IPS-18a (cell line): ENCODE data around the gene MAP2.

ENCODE experiments used
- H3K27ac ChIP-seq: one replicate; pipeline ENCODE4 v1.5.1; 2013; ENCODE audit warnings: low read length
- H3K27me3 ChIP-seq: one replicate; pipeline ENCODE4 v1.6.1; 2013; ENCODE audit warnings: mild to moderate bottlenecking, low read length; ENCODE audit not compliant: control insufficient read depth, insufficient read depth
- H3K36me3 ChIP-seq: one replicate; pipeline ENCODE4 v1.6.1; 2013; ENCODE audit warnings: low read depth, low read length; ENCODE audit not compliant: control insufficient read depth
- H3K4me1 ChIP-seq: one replicate; pipeline ENCODE4 v1.6.1; 2013; ENCODE audit warnings: low read depth, low read length; ENCODE audit not compliant: control insufficient read depth
- H3K4me3 ChIP-seq: one replicate; pipeline ENCODE4 v1.5.1; 2013; ENCODE audit warnings: low read length
- H3K9ac ChIP-seq: one replicate; pipeline ENCODE4 v1.6.1; 2013; ENCODE audit warnings: mild to moderate bottlenecking, low read length, moderate library complexity
- H3K9me3 ChIP-seq: one replicate; pipeline ENCODE4 v1.6.1; 2013; ENCODE audit warnings: low read depth, low read length; ENCODE audit not compliant: control insufficient read depth

Gene MAP2

DNA sequence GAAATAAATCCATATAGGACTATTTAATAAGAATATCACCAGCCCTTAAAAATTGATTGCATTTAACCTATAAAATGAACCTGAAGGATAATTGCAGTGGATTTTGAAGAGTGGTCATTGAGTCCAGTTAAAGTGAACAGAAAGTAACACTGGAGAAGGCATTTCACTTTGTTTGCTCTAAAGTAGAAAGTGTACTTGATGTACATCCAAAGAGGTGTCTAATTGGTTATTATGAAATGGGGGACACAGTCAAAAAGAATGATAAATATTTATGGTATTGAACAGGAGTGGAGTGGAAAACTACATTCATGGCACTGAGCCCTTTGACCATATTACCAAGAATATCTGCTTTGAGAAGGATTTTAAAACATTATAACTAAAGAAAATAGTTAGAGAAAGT is 28.2 kb upstream of the MAP2 start:
- Histone ChIP-seq H3K36me3 (no peaks in the 10 kb centered on the region), H3K27me3 (no peaks in the 10 kb centered on the region), H3K27ac (no peak overlapping the region), H3K4me3 (no peak overlapping the region), H3K9me3 (no peaks in the 10 kb centered on the region), H3K4me1 (no peaks in the 10 kb centered on the region), H3K9ac (no peak overlapping the region)

DNA sequence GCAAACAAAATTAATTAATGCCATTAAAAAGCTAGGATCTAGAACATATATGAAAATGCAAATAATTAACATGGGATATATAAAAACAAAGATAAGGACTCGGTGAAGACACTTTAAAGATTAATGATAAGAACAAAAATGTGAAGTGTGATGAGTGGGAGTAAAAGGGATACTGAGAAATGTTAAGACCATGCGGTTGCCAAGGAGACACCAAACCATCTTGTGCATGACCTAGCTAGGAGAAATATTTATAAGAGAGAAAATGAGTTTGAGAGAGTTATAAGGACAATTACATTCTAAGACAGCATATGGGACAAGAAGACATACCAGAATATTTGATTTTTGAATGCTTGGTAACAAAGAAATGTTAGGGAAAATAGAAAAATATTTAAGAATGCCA is 25.4 kb upstream of the MAP2 start:
- Histone ChIP-seq H3K4me3 (no peak overlapping the region), H3K27ac (no peak overlapping the region), H3K27me3 (no peaks in the 10 kb centered on the region), H3K9ac (no peak overlapping the region), H3K9me3 (no peaks in the 10 kb centered on the region), H3K4me1 (no peaks in the 10 kb centered on the region), H3K36me3 (no peaks in the 10 kb centered on the region)

DNA sequence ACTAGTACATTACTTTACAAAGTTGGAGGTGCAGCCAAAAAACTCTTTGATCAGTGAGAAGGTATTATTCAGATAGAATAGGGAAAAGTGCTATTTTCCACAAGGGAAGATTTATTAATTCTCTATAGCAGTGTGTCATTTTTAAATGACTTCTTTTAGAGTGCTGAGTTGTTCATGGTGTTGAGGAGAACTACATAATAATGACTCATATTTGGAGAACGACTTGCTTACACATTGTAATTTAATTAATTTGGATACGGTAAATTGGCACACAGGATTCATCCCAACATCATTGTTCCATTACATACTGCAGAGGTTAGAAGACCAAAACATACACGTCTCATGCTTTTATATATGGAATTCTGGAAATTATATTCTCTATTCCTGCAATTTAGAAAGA is 22.1 kb upstream of the MAP2 start:
- Histone ChIP-seq H3K9me3 (no peaks in the 10 kb centered on the region), H3K9ac (no peak overlapping the region), H3K4me3 (no peak overlapping the region), H3K36me3 (no peaks in the 10 kb centered on the region), H3K4me1 (no peaks in the 10 kb centered on the region), H3K27ac (no peak overlapping the region), H3K27me3 (no peaks in the 10 kb centered on the region)

DNA sequence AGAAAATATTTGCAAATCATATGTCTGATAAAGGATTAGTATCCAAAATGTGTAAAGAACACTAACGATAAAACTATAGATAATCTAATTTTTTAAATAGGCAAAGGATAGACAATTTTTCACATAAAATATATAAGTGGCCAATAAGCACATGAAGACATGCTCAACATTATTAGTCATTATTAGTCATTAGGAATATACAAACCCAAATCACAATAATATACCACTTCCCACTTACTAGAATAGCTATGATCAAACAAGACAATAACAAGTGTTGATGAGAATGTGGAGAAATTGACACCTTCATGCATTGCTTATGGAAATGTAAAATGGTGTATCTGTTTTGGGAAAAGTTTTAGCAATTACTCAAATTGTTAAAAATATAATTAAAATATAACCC is 12.6 kb upstream of the MAP2 start:
- no peaks in the 10 kb centered on the region for H3K36me3 ChIP-seq
- peaks cover 6% of the 10 kb centered on the region for H3K4me1 ChIP-seq
- H3K27ac ChIP-seq, result no peak overlapping the region
- peaks cover 4% of the 10 kb centered on the region for H3K9me3 ChIP-seq
- no peak overlapping the region for H3K9ac ChIP-seq
- no peaks in the 10 kb centered on the region for H3K27me3 ChIP-seq
- H3K4me3 ChIP-seq, result no peak overlapping the region

DNA sequence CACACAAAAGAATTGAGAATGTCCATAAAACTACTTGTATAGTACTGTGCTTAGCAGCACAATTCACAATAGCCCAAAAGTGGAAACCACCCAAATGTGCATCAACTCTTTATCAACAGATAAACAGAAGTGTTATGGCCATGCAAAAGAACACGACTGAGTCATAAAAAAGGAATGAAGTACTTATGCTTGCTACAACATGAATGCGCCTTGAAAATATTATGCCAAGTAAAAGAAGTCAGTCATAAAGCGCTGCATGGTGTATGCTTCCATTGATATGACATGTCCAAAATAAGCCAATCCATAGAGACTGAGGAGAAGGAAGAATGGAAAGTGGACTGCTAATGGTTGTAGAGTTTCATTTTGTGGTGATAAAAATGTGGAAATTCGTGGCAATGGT is 12.1 kb upstream of the MAP2 start:
- H3K27ac ChIP-seq, result no peak overlapping the region
- H3K4me3 ChIP-seq, result no peak overlapping the region
- H3K9me3 ChIP-seq, result peaks cover 4% of the 10 kb centered on the region
- H3K4me1 ChIP-seq, result peaks cover 6% of the 10 kb centered on the region
- no peaks in the 10 kb centered on the region for H3K27me3 ChIP-seq
- no peaks in the 10 kb centered on the region for H3K36me3 ChIP-seq
- no peak overlapping the region for H3K9ac ChIP-seq

DNA sequence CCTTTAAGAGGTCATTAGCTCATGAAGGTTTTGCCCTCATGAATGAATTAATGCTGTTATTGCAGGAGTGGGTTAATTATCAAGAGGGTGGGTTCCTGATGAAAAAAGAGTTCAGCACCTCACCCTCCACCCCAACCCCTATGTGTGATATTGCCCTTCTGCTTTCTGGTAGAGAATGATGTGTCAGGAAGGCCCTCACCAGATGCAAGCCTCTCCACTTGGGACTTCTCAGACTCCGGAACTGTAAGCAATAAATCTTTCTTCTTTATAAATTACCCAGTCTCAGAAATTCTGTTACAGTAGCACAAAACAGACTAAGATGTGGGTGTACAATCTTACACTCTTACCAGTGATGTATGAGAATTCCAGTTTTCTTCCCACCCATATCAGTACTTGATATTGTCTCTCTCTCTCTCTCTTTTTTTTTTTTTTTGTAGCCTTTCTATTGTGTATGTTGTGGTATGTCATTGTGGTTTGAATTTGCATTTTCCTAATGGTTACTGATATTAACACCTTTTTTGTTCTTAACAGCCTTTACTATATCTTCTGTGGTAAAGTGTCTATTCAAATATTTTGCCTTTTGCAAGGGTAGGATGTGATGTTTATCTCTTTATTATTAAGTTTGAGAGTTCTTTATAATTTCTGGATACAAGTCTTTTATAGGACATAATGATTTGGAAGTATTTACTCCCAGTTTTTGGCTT is 10.4 kb upstream of the MAP2 start:
- peaks cover 4% of the 10 kb centered on the region for H3K9me3 ChIP-seq
- no peak overlapping the region for H3K9ac ChIP-seq
- H3K4me3 ChIP-seq, result no peak overlapping the region
- H3K36me3 ChIP-seq, result no peaks in the 10 kb centered on the region
- H3K27me3 ChIP-seq, result no peaks in the 10 kb centered on the region
- H3K27ac ChIP-seq, result no peak overlapping the region
- peaks cover 6% of the 10 kb centered on the region for H3K4me1 ChIP-seq

DNA sequence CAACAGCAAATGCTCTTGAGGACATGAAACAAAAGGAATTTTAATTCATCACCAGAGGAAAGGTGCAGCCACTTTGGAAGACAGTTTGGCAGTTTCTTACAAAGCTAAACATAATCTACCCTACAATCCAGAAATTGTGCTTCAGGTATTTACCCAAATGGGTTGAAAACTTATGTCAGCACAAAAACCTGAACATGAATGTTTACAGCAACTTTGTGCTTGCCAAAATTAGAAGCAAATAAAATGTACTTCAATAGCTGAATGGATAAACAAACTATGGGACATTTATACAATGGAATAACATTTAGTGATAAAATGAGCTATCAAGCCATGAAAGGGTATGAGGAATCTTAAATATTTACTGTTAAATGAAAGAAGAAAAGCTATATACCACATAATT is 6.9 kb upstream of the MAP2 start:
- H3K27ac ChIP-seq, result no peak overlapping the region
- H3K9ac ChIP-seq, result no peak overlapping the region
- no peaks in the 10 kb centered on the region for H3K4me1 ChIP-seq
- no peaks in the 10 kb centered on the region for H3K36me3 ChIP-seq
- no peak overlapping the region for H3K4me3 ChIP-seq
- H3K9me3 ChIP-seq, result peaks cover 4% of the 10 kb centered on the region
- H3K27me3 ChIP-seq, result no peaks in the 10 kb centered on the region

DNA sequence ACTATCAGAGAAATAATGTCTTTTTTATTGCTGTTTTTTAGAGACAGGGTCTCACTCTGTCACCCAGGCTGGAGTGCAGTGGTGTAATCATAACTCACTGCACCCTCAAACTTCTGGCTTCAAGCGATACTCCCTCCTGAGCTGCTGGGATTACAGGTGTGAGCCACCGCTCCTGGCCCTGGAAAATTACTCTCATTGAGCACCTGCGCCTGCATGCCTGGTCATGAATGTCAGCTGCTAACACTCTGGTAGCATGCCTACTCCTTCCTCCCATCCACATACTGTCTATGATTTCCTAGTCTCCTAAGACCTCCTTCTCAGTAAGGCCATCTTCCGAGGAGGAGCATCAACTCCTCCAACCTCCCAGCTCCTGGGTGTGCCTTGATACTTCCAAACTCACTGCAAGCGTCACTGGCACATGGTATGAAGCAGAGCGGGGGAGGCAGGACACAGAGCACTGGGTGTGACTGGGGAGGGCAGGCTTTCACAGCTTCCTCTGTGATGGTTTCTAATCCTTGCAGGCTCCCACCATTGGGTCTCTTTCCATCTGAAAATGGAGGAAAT is 1.6 kb upstream of the MAP2 start:
- Histone ChIP-seq H3K9me3 (no peaks in the 10 kb centered on the region), H3K27ac (no peak overlapping the region), H3K9ac (no peak overlapping the region), H3K4me1 (peaks cover 24% of the 10 kb centered on the region), H3K4me3 (no peak overlapping the region), H3K27me3 (peaks cover 7% of the 10 kb centered on the region), H3K36me3 (no peaks in the 10 kb centered on the region)

DNA sequence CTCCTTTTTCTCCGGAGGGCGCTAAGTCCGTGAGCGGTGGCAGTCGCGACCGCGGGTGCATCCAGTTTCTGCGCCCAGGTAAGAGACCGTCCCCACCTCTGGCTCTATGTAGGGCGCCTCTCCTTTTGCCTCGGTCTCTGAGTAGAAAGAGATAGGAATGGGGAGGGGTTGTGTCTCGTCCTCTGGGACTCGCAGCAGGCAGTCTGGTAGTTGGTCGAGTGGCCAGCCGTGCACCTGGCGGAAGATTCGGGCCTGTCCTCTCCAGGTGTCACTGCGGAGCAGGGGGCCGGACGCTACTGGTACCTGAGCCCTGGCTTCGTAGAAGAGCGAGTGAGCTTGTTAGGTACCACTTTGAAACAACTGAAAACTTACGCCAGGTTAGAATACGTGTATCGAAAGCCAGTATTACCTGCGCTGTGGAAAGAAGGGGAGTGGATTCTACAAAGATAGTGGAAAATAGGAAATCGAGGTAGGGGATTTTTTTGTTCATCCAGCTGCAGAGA is 403 bp downstream of the MAP2 start:
- Histone ChIP-seq H3K27ac (no peak overlapping the region), H3K36me3 (no peaks in the 10 kb centered on the region), H3K9ac (peak overlapping the region; percentile 19), H3K4me3 (peak overlapping the region; percentile 79), H3K27me3 (peaks cover 7% of the 10 kb centered on the region), H3K4me1 (peaks cover 32% of the 10 kb centered on the region), H3K9me3 (no peaks in the 10 kb centered on the region)

DNA sequence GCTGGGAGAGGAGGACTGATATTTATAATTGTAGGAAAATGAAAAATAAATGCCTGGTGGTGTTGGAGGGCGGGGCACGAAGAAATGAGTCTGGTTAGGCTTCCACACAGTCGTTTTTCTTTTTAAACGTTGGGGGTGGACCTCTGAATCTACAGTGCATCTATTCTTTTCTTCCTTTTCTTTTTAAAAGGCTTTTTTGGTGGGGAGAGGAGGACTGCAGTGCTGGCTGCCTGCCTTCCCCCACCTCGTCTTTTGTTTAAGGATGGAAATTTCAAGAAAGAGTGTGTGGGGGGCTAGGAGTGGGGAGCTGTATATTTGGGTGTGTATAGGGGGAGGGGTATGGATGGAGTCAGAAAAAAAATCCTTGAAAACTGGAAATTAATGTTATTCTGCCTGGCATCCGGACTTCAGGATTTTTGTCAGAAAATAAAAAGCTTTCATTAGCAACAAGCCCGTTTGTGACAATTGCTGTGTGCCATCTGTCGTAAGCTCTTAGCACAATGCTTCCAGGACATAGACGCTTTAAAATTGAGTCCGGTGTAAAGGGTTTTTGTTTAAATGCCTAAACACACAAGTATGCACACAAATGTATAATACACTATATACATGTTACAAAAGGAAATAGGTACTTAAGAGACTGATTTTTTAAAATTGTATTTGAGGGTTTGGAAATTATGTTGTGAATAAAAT is 1.1 kb downstream of the MAP2 start:
- H3K9ac ChIP-seq, result peak overlapping the region; percentile 19
- peak overlapping the region; percentile 79 for H3K4me3 ChIP-seq
- H3K27me3 ChIP-seq, result peaks cover 7% of the 10 kb centered on the region
- no peak overlapping the region for H3K27ac ChIP-seq
- peaks cover 35% of the 10 kb centered on the region for H3K4me1 ChIP-seq
- no peaks in the 10 kb centered on the region for H3K9me3 ChIP-seq
- H3K36me3 ChIP-seq, result no peaks in the 10 kb centered on the region

DNA sequence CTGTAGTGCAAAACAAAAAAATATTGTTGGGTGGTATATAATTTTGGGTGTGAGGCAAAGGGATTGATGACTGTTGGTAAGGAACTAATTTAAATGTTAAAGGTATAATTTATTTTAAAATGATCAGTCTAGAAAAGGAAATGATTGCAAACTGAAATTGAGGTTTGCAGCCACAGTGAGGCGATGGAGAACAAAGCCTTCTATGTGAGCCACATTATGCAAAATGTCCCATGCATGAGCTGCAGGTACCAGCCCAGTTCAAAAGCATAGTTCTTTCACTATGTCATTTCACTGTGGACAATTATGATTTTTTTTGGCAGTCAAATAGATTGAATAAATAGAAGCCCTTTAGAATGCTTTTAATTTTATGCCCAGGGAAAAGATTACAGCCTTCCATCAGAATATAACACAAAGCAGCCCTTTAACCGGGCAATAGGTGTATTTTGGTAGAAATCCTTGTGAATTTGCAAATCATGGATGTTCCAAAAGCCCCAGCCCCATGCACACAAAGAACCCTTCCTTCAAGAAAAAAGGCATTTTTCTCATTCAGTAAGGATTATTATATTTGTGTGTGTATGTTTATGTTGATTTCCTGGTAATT is 1.7 kb downstream of the MAP2 start:
- Histone ChIP-seq H3K9ac (no peak overlapping the region), H3K4me3 (peak overlapping the region; percentile 79), H3K36me3 (no peaks in the 10 kb centered on the region), H3K4me1 (peaks cover 35% of the 10 kb centered on the region), H3K9me3 (no peaks in the 10 kb centered on the region), H3K27me3 (peaks cover 7% of the 10 kb centered on the region), H3K27ac (no peak overlapping the region)
